GM11168 (cell line): Measurements from ENCODE around the gene GYS1.

Experiments used
- in situ Hi-C: fragments of 300-500 bp; cut with MboI; formaldehyde crosslinking; loops from one replicate; pipeline ENCODE4 v1.12.0; 2022; ENCODE audit warnings: low sequenced_read_pairs; ENCODE audit not compliant: unreplicated experiment

Gene GYS1

GRCh38 chr19:48965806-48966540 is 27.1 kb downstream of the GYS1 start:
- in situ Hi-C loops: loop anchor here (10.0 kb wide), 1 partner anchor 171 kb away; no protein-coding TSS in a partner anchor

DNA sequence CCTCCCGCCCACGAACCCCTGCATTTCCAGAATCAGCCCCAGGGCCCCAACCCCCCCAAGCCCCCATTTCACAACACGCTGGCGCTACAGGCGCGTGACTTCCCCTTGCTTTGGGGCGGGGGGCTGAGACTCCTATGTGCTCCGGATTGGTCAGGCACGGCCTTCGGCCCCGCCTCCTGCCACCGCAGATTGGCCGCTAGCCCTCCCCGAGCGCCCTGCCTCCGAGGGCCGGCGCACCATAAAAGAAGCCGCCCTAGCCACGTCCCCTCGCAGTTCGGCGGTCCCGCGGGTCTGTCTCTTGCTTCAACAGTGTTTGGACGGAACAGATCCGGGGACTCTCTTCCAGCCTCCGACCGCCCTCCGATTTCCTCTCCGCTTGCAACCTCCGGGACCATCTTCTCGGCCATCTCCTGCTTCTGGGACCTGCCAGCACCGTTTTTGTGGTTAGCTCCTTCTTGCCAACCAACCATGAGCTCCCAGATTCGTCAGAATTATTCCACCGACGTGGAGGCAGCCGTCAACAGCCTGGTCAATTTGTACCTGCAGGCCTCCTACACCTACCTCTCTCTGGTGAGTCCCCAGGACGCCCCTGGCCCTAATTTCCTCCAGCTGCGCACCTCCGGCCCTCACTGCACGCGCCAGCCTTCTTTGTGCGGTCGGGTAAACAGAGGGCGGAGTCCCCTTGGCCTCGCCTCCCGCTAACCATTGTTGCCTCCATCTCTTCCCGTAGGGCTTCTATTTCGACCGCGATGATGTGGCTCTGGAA is 27.9 kb downstream of the GYS1 start, which contains the start of gene FTL:
Gene FTL (plus strand): TSS at position 270 of the 766 bp plus-strand sequence. CDS start 199 bp downstream, at position 469.
- in situ Hi-C loops: loop anchor here (10.0 kb wide), 1 partner anchor 170 kb away; no protein-coding TSS in a partner anchor

- in situ Hi-C loops: loop anchor here (10.0 kb wide), 1 partner anchor 170 kb away; no protein-coding TSS in a partner anchor
These were observed 28.7 kb downstream of the GYS1 start for GRCh38 chr19:48964205-48965039.

- in situ Hi-C loops: loop anchor here (10.0 kb wide), 1 partner anchor 169 kb away; no protein-coding TSS in a partner anchor
These were observed 29.5 kb downstream of the GYS1 start for GRCh38 chr19:48963371-48964204.

GRCh38 chr19:48962849-48963165 is 30.3 kb downstream of the GYS1 start:
- in situ Hi-C loops: loop anchor here (10.0 kb wide), 1 partner anchor 168 kb away; no protein-coding TSS in a partner anchor

DNA sequence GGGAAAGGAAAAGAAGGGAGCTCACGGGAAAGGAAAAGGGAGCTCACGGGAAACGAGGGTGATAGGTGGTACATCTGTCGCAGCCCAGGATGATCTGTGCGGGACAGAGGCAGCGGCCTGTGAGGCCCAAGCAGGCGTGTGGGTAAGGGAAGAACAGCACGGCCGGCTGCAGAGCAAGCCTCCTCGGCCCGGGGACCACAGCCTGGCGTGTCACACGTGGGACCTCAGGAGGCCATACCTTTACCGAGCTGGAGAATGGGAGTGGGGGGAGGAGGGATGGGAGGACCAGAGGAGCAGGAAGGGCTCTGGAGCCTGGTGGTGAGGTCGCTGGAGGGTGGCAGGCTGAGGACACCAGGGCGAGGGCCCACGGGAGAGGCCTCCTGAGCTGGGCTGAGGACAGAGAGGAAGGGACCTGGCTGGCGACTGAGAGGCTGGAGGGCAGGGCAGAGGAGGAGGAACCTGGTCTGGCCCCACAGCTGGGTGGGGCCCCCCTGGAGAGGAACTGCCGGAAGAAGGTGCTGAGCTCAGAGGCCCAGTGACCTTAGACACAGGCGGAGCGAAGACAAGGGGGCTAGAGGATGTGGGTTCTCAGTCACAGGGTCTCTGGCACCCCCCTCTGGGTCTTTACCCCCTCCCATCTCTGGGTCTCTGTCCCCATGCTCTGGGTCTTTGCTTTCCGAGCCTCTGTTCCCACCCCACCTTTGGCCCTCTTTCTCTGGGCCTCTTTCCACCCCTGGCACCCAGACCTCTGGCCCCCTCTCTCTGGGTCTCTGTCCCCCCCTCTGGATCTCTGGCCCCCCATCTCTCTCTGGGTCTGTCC is 30.9 kb downstream of the GYS1 start:
- in situ Hi-C loops: loop anchor here (10.0 kb wide), 1 partner anchor 167 kb away; no protein-coding TSS in a partner anchor

DNA sequence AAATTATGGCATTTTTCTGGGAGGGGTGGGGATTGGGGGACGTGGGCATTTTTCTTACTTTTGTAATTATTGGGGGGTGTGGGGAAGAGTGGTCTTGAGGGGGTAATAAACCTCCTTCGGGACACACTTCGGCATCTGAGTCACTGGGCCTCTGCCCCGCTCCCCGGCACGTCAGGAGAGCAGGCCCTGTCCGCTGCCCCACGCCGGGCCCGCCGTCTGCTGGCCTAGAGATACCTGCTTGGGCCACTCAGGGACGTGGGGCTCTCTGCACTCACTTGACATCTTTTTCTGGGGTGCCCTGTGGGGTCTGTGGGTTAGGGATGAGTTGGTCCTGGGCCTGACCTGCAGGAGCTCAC is 31.5 kb downstream of the GYS1 start:
- in situ Hi-C loops: loop anchor here (10.0 kb wide), 1 partner anchor 167 kb away; no protein-coding TSS in a partner anchor

GRCh38 chr19:48961051-48961649 is 32.0 kb downstream of the GYS1 start:
- in situ Hi-C loops: loop anchor here (10.0 kb wide), 1 partner anchor 166 kb away; no protein-coding TSS in a partner anchor

- in situ Hi-C loops: loop anchor here (10.0 kb wide), 1 partner anchor 165 kb away; no protein-coding TSS in a partner anchor
These were observed 33.5 kb downstream of the GYS1 start for GRCh38 chr19:48959341-48960239.

GRCh38 chr19:48958006-48958405 is 35.1 kb downstream of the GYS1 start:
- in situ Hi-C loops: no loop called here

DNA sequence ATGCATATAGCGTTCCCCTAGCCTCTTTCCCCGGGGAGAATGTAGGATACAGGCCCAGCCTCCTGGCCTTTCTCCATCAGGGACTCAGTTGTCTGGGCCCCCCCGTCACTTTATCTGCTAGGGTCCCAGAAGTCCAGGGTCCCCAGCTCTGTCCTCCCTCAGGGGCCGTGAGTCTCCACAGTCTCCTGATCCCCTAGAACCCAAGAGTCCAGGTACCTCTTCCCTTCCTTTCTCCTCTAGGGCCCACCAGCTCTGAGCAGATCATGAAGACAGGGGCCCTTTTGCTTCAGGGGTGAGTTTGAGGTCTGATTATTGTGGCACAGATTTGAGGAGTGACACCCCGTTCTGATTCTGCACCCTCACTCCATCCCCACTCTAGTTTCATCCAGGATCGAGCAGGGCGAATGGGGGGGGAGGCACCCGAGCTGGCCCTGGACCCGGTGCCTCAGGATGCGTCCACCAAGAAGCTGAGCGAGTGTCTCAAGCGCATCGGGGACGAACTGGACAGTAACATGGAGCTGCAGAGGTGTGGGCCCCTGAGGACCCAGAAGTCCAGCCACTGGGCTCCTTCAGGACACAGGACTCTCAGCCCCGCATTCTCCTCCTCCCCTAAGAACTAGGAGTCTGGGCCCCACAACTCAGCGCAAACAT is 37.7 kb downstream of the GYS1 start:
- in situ Hi-C loops: no loop called here

DNA sequence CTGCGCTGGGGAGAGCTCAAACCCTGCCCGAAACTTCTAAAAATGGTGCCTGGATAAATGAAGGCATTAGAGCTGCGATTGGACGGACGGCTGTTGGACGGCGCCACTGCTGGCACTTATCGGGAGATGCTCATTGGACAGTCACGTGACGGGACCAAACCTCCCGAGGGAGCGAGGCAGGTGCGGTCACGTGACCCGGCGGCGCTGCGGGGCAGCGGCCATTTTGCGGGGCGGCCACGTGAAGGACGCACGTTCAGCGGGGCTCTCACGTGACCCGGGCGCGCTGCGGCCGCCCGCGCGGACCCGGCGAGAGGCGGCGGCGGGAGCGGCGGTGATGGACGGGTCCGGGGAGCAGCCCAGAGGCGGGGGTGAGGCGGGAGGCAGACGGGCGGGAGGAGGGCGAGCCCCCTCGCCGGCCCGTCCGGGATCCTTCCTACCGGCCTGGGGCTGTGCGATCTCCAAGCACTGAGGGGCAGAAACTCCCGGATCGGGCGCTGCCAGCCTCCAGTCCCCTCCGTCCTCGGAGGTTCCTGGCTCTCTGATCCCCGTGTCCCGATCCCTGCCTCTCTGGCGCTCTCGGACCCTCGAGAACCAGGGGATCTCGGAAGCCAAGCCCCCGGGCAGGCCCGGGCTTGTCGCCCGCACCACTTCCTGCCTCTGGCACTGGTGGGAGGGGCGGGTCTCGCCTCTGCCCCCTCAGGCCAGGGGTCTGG is 38.4 kb downstream of the GYS1 start, which contains the start of gene BAX:
Gene BAX (plus strand): TSS at position 281 of the 713 bp plus-strand sequence. CDS start 54 bp downstream, at position 335.
- in situ Hi-C loops: no loop called here

DNA sequence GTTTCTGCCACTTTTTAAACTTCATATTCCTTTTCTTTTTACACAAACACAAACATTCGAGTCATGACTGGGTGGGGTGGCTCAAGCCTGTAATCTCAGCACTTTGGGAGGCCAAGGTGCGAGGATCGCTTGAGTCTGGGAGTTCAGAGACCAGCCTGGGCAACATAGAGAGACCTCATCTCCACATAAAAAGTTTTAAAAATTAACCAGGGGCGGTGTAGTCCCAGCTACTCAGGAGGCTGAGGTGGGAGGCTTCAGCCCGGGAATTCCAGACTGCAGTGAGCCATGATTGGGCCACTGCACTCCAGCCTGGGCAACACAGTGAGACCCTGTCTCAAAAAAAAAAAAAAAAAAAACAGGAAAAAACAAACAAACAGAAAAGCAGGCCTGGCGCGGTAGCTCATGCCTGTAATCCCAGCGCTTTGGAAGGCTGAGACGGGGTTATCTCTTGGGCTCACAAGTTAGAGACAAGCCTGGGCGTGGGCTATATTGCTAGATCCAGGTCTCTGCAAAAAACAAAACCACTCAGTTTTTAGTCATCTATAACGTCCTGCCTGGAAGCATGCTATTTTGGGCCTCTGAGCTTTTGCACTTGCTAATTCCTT is 39.0 kb downstream of the GYS1 start:
- in situ Hi-C loops: no loop called here

DNA sequence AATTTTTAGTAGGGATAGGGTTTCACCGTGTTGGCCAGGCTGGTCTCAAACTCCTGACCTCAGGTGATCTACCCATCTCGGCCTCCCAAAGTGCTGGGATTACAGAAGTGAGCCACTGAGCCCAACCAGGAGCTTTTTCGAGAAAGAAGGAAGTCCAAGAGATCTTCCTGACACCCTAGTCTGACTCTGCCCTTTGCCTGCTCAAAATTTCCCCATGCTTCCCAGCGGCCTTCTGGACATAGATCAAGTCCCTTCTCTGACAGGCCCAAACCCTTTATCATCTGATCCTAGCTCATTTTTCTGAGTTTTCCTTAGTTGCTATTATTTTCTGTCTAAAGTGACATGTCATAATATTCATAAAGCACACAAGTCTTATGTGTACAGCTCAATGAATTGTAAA is 40.0 kb downstream of the GYS1 start:
- in situ Hi-C loops: no loop called here

- in situ Hi-C loops: no loop called here
These were observed 42.1 kb downstream of the GYS1 start for GRCh38 chr19:48950830-48951519.
